ENCODE measurements around the gene PARD3.
A peak's percentile ranks its signal among the peaks of the same experiment; 100 is the strongest.
"Not testable (repeated sequence)": the region's sequence is repeated elsewhere in the genome, so short reads cannot be mapped to it uniquely, and the experiment has no call there.

Gene PARD3

GRCh38 chr10:34677591-34677990 is 137.5 kb downstream of the PARD3 start:
- no peak for DNase-seq

- DNase-seq, result no peak
These were observed 138.0 kb downstream of the PARD3 start for GRCh38 chr10:34677132-34677531.

- DNase-seq, result no peak
These were observed 140.9 kb downstream of the PARD3 start for GRCh38 chr10:34674176-34674575.

GRCh38 chr10:34670081-34670480 is 145.0 kb downstream of the PARD3 start:
- DNase-seq, result no peak

- no peak for DNase-seq
These were observed 146.0 kb downstream of the PARD3 start for GRCh38 chr10:34669079-34669478.

- no peak for DNase-seq
These were observed 147.9 kb downstream of the PARD3 start for GRCh38 chr10:34667177-34667576.

GRCh38 chr10:34666008-34666704 is 148.9 kb downstream of the PARD3 start:
- peak; percentile 26 for DNase-seq

- no peak for DNase-seq
These were observed 150.4 kb downstream of the PARD3 start for GRCh38 chr10:34664706-34665105.

- peak; percentile 10 for DNase-seq
These were observed 153.5 kb downstream of the PARD3 start for GRCh38 chr10:34661580-34661979.

- DNase-seq, result no peak
These were observed 156.2 kb downstream of the PARD3 start for GRCh38 chr10:34658934-34659333.

GRCh38 chr10:34656661-34657060 is 158.4 kb downstream of the PARD3 start:
- DNase-seq, result no peak

GRCh38 chr10:34655286-34656170 is 159.6 kb downstream of the PARD3 start:
- peak; percentile 44 for DNase-seq

- no peak for DNase-seq
These were observed 160.9 kb downstream of the PARD3 start for GRCh38 chr10:34654211-34654610.

- DNase-seq, result no peak
These were observed 161.6 kb downstream of the PARD3 start for GRCh38 chr10:34653530-34653929.

GRCh38 chr10:34651416-34652195 is 163.5 kb downstream of the PARD3 start:
- DNase-seq, result no peak

- no peak for DNase-seq
These were observed 164.9 kb downstream of the PARD3 start for GRCh38 chr10:34650156-34650555.

- DNase-seq, result no peak
These were observed 165.7 kb downstream of the PARD3 start for GRCh38 chr10:34649385-34649784.

- no peak for DNase-seq
These were observed 166.2 kb downstream of the PARD3 start for GRCh38 chr10:34648919-34649318.

GRCh38 chr10:34647875-34648865 is 166.9 kb downstream of the PARD3 start:
- no peak for DNase-seq

GRCh38 chr10:34647160-34647559 is 167.9 kb downstream of the PARD3 start:
- DNase-seq, result no peak

- no peak for DNase-seq
These were observed 168.8 kb downstream of the PARD3 start for GRCh38 chr10:34646331-34646730.

GRCh38 chr10:34644815-34645214 is 170.3 kb downstream of the PARD3 start:
- DNase-seq, result not testable (repeated sequence)

All from NCI-H2227 treated with DMSO at 0.1 percent for 48 hours (cell line).